Measurements from ENCODE around the gene RAD51B.

DNA sequence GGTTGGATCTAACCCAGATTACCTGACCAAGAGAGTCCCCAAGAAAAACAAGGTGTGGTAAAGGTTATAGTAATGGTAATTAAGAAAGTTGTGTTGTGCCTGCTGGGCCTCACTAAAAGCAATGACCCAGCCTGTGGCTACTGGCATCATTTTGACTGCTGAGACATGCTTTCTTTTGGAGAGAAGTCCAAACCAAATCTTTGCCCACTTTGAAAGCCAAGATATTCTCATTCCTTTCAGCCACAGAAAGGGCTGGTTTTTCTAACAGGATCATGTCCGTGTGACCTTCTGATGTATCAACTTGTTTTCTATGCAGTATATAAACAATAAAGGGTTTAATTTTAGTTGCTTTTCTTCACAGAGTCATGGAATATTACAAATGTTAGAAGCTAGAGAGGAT lies 388.6 kb downstream of the RAD51B start:
- TF ChIP-seq, protein P1, sequence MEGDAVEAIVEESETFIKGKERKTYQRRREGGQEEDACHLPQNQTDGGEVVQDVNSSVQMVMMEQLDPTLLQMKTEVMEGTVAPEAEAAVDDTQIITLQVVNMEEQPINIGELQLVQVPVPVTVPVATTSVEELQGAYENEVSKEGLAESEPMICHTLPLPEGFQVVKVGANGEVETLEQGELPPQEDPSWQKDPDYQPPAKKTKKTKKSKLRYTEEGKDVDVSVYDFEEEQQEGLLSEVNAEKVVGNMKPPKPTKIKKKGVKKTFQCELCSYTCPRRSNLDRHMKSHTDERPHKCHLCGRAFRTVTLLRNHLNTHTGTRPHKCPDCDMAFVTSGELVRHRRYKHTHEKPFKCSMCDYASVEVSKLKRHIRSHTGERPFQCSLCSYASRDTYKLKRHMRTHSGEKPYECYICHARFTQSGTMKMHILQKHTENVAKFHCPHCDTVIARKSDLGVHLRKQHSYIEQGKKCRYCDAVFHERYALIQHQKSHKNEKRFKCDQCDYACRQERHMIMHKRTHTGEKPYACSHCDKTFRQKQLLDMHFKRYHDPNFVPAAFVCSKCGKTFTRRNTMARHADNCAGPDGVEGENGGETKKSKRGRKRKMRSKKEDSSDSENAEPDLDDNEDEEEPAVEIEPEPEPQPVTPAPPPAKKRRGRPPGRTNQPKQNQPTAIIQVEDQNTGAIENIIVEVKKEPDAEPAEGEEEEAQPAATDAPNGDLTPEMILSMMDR (IDR thresholded peaks at IDR 0.05) = no peak
- TF ChIP-seq POLR2AphosphoS5 (IDR thresholded peaks at IDR 0.05; ENCODE audit: insufficient read depth in 1 of 2, low read depth in 1 of 2) (no peak), POLR2A (IDR thresholded peaks at IDR 0.05) (no peak)

Measured in vagina (tissue), 2 donors.